GM23248 (cell line): ENCODE results near the gene MTSS2. TPM values are rescaled to one million over a fixed set of nuclear protein-coding genes. Genes with fewer than 3 reads are reported as not detected.

ENCODE experiments used
- DNase-seq: peaks from one replicate; pipeline ENCODE4 v3.0.0-alpha.2; 2015
- H2AFZ ChIP-seq: fragments of 200-600 bp; sonication (generic); 2 replicates; pipeline ENCODE4 v1.6.1; 2016; ENCODE audit warnings: antibody characterized with exemption
- H3F3A ChIP-seq: fragments of 200-600 bp; sonication (generic); 2 replicates; pipeline ENCODE4 v1.6.1; 2016; ENCODE audit warnings: mild to moderate bottlenecking, antibody characterized with exemption, mixed run types; ENCODE audit not compliant: insufficient read depth
- H3K27ac ChIP-seq: fragments of 200-600 bp; sonication (generic); 2 replicates; pipeline ENCODE4 v1.5.1; 2016; ENCODE audit warnings: mild to moderate bottlenecking
- H3K27me3 ChIP-seq: fragments of 200-600 bp; sonication (generic); replicated peaks from 2 replicates; pipeline ENCODE4 v1.6.1; 2016; ENCODE audit warnings: mild to moderate bottlenecking; ENCODE audit not compliant: insufficient read depth
- H3K36me3 ChIP-seq: fragments of 200-600 bp; sonication (generic); 2 replicates; pipeline ENCODE4 v1.6.1; 2016; ENCODE audit warnings: low read depth, mild to moderate bottlenecking
- H3K4me1 ChIP-seq: fragments of 200-600 bp; sonication (generic); 2 replicates; pipeline ENCODE4 v1.6.1; 2016; ENCODE audit warnings: mild to moderate bottlenecking; ENCODE audit not compliant: insufficient read depth
- H3K4me2 ChIP-seq: fragments of 200-600 bp; sonication (generic); one replicate; pipeline ENCODE4 v1.6.1; 2016; ENCODE audit warnings: mild to moderate bottlenecking; ENCODE audit not compliant: unreplicated experiment
- H3K4me3 ChIP-seq: fragments of 200-600 bp; sonication (generic); 2 replicates; pipeline ENCODE4 v1.5.1; 2016; ENCODE audit warnings: mild to moderate bottlenecking
- H3K79me2 ChIP-seq: fragments of 200-600 bp; sonication (generic); 2 replicates; pipeline ENCODE4 v1.6.1; 2016; ENCODE audit warnings: mild to moderate bottlenecking; ENCODE audit not compliant: insufficient read depth
- H3K9ac ChIP-seq: fragments of 200-600 bp; sonication (generic); 2 replicates; pipeline ENCODE4 v1.6.1; 2016; ENCODE audit warnings: mild to moderate bottlenecking
- H3K9me2 ChIP-seq: fragments of 200-600 bp; sonication (generic); 2 replicates; pipeline ENCODE4 v1.6.1; 2016; ENCODE audit warnings: mixed run types, mild to moderate bottlenecking, moderate library complexity; ENCODE audit not compliant: insufficient read depth
- H3K9me3 ChIP-seq: fragments of 200-600 bp; sonication (generic); one replicate; pipeline ENCODE4 v1.6.1; 2017; ENCODE audit warnings: low read depth
- H4K20me1 ChIP-seq: fragments of 200-600 bp; sonication (generic); 2 replicates; pipeline ENCODE4 v1.6.0; 2016; ENCODE audit not compliant: insufficient read depth
- EZH2 ChIP-seq: fragments of 200-600 bp; sonication (generic); IDR thresholded peaks from 2 replicates; pipeline ENCODE4 v1.6.1; 2018; ENCODE audit warnings: antibody characterized with exemption, mild to moderate bottlenecking; ENCODE audit not compliant: insufficient read depth, poor library complexity, severe bottlenecking
- EZH2phosphoT487 ChIP-seq: fragments of 200-600 bp; sonication (generic); IDR thresholded peaks from 2 replicates; pipeline ENCODE4 v1.6.1; 2018; ENCODE audit warnings: antibody characterized with exemption, moderate library complexity, mild to moderate bottlenecking, low read depth; ENCODE audit not compliant: insufficient read depth
- WGBS, 2 experiments: methylation state at CpG; one replicate each; pipeline ENCODE4 v1.1.6; 2015 to 2017; ENCODE audit warnings: low lambda C conversion rate in 2 of 2, low coverage in 1 of 2; ENCODE audit errors: missing lambda C conversion rate in 2 of 2; 5-methylcytosine and 5-hydroxymethylcytosine counted together
- in situ Hi-C: fragments of 300-500 bp; cut with MboI; formaldehyde crosslinking; loops from 2 replicates; pipeline ENCODE4 v1.15.0; 2020
- polyA plus RNA-seq: library from polyadenylated mRNA; unstranded; fragments of >200 nt; fragmentation: Nextera tagmentation; extraction: Ambion mirVana; gene quantifications from 2 replicates; pipeline ENCODE4 v1.2.1, GENCODE V29; 2016
- total RNA-seq: library from RNA; depleted of rRNA; stranded (reverse); fragments of >200 nt; shearing (Covaris generic); gene quantifications from 2 replicates; pipeline ENCODE4 v1.2.3, GENCODE V29; 2014

The MTSS2 gene
- total and polyA plus RNA-seq, 2 experiments from 2014 or later: 0.44 to 23.7 TPM

DNA sequence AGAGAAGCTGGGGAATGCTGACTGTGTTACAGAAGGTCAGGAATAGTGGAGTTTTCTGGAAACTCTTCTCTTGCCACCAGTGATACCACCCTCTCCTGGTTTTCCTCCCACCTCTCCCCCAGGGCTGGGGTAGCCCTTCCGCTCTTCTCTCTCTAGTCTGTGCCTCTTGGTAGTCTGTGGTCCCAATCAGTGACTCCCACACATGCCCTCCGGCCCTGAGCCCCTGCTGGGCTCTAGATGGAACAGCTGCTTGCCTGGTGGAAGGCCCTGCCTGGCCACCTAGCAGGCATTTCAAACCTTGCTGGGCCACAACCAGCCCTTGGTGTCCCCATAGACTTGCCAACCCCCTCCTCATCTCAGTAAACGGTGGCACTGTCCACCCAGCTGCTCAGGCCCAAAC is 15.2 kb upstream of the MTSS2 start:
- H3K4me3 ChIP-seq: no peak overlapping the region
- TF ChIP-seq EZH2: no peak
- TF ChIP-seq EZH2phosphoT487: no peak
- no peak overlapping the region for H3K4me2 ChIP-seq
- DNase-seq: no peak
- no peaks in the 10 kb centered on the region for H4K20me1 ChIP-seq
- no peaks in the 10 kb centered on the region for H3K9me3 ChIP-seq
- H3K27me3 ChIP-seq: no peaks in the 10 kb centered on the region
- H3K4me1 ChIP-seq: peaks cover 48% of the 10 kb centered on the region
- H3K79me2 ChIP-seq: no peaks in the 10 kb centered on the region
- 86 to 90% methylated on average over 3 of the region's 3 CpGs for WGBS, 2 experiments
- H3K9ac ChIP-seq: no peak overlapping the region
- H3K9me2 ChIP-seq: no peaks in the 10 kb centered on the region
- H2AFZ ChIP-seq: no peak overlapping the region
- in situ Hi-C loops: no loop called here
- H3K27ac ChIP-seq: no peak overlapping the region
- H3F3A ChIP-seq: peaks cover 21% of the 10 kb centered on the region
- no peaks in the 10 kb centered on the region for H3K36me3 ChIP-seq

DNA sequence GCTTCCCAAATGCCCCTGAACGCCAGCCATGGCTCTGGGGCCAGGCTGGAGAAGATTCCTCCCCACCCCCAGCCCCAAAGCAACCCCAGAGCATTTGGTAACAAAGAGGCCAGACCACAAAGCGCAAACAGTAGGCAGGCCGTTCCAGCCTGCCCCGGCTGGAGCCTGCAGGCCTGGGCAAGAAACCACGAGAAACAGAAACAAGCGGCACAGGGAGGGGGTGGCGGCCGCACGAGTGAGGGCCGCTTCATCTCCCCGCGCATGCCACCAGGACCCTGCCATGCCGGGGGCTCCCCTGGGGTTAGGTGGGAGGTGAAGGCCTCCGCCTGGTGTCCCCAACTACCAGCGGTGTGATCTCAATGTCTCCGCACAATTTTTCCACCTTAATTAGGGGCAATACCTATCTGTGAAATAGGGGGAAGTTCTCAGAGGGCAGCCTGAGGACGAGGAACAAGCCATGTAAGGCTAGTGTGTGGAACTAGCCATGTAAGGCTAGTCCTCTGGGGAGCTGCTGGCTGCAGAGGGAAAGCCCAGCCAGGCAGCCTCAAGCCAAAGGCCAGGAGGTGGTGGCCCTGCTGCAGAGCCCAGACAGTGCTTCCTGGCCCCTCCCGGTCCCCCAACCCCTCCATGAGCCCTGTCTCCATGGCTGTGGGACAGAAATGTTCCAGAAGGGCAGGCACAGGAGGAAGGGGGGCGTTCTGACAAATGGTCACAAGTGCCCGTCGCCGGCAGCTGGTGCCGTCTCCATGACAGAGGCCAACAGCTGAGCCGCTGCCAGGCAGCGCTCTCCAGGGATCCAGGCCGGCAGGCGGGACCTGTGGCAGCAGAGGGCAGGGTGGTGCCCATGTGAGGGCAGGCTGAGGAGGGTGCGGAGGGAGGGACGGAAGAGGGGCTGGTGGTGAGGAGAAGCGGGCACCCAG is 14.5 kb upstream of the MTSS2 start:
- Histone ChIP-seq H4K20me1 (no peaks in the 10 kb centered on the region), H3K27ac (no peak overlapping the region), H3F3A (peaks cover 22% of the 10 kb centered on the region), H3K27me3 (no peaks in the 10 kb centered on the region), H3K79me2 (no peaks in the 10 kb centered on the region), H3K9me2 (no peaks in the 10 kb centered on the region), H3K9ac (no peak overlapping the region), H3K9me3 (no peaks in the 10 kb centered on the region), H3K4me3 (no peak overlapping the region), H3K36me3 (no peaks in the 10 kb centered on the region), H3K4me1 (peaks cover 44% of the 10 kb centered on the region), H3K4me2 (no peak overlapping the region), H2AFZ (no peak overlapping the region)
- in situ Hi-C loops: no loop called here
- DNase-seq: no peak
- 78 to 86% methylated on average over 27 to 30 of the region's 30 CpGs for WGBS, 2 experiments
- TF ChIP-seq EZH2phosphoT487 (no peak), EZH2 (no peak)

DNA sequence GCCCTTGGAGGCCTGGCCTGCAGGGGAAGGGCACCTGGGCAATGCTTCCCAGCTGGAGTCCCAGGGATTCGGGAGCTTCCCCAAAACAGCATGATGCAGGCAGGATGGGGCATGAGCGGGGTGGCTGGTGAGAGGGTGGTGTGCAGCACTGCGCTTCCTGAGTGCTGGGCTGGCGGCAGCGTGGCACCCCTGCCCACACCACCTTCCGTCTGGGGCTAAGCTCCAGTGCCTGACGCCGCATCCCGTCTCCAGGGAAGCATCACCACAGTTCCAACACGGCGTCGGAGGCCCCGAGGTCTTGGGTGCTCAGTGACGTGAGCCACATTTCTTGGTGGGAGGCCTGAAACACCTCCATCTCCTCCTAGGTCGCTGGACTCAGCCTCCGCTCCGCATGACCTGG is 13.8 kb upstream of the MTSS2 start:
- no peaks in the 10 kb centered on the region for H3K79me2 ChIP-seq
- no peak for DNase-seq
- H3K36me3 ChIP-seq: no peaks in the 10 kb centered on the region
- in situ Hi-C loops: no loop called here
- H3K9ac ChIP-seq: no peak overlapping the region
- H4K20me1 ChIP-seq: no peaks in the 10 kb centered on the region
- H3K27me3 ChIP-seq: no peaks in the 10 kb centered on the region
- no peak overlapping the region for H3K27ac ChIP-seq
- H2AFZ ChIP-seq: no peak overlapping the region
- peaks cover 28% of the 10 kb centered on the region for H3F3A ChIP-seq
- no peaks in the 10 kb centered on the region for H3K9me2 ChIP-seq
- no peak overlapping the region for H3K4me2 ChIP-seq
- TF ChIP-seq EZH2phosphoT487 (no peak), EZH2 (no peak)
- no peaks in the 10 kb centered on the region for H3K9me3 ChIP-seq
- H3K4me1 ChIP-seq: peaks cover 41% of the 10 kb centered on the region
- WGBS, 2 experiments: 96 to 97% methylated on average over 17 of the region's 17 CpGs
- no peak overlapping the region for H3K4me3 ChIP-seq

DNA sequence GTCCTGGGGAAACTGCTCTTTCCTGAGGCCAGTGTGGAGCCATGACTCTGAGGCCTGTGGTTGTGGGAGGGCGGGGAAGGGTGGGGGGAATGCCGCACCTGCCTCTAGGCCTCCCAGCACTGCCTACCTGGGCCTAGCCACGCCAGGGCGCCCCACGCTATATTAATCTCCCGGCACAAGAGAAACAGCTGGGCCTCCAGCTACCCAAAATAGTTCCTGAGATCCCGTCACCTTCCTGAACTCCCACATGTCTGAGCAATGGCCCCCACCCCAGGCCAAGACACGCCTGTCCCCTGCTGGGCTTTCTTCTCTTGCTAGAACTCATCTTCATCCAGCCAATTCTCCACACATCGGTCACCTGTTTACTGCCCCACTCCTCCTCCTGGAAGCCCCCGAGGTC is 13.0 kb upstream of the MTSS2 start:
- DNase-seq: no peak
- no peaks in the 10 kb centered on the region for H3K79me2 ChIP-seq
- TF ChIP-seq EZH2 (no peak), EZH2phosphoT487 (no peak)
- no peaks in the 10 kb centered on the region for H4K20me1 ChIP-seq
- H3K9me3 ChIP-seq: no peaks in the 10 kb centered on the region
- no peaks in the 10 kb centered on the region for H3K27me3 ChIP-seq
- no peaks in the 10 kb centered on the region for H3K9me2 ChIP-seq
- H3K4me1 ChIP-seq: peaks cover 41% of the 10 kb centered on the region
- 98 to 99% methylated on average over 8 to 10 of the region's 10 CpGs for WGBS, 2 experiments
- H3K9ac ChIP-seq: no peak overlapping the region
- no peak overlapping the region for H3K27ac ChIP-seq
- no peak overlapping the region for H2AFZ ChIP-seq
- H3K36me3 ChIP-seq: no peaks in the 10 kb centered on the region
- peaks cover 28% of the 10 kb centered on the region for H3F3A ChIP-seq
- no peak overlapping the region for H3K4me3 ChIP-seq
- no peak overlapping the region for H3K4me2 ChIP-seq
- in situ Hi-C loops: no loop called here
